NOMO-1 treated with DMSO at 0.1 percent for 48 hours (cell line): ENCODE measurements around the gene CUX1.
"Not testable (repeated sequence)": the region's sequence is repeated elsewhere in the genome, so short reads cannot be mapped to it uniquely, and the experiment has no call there.

ENCODE experiments used
- DNase-seq: peaks from one replicate; lab custom pipeline; 2025; ENCODE audit not compliant: unreplicated experiment; lab: John Stamatoyannopoulos, UW

CUX1 gene

GRCh38 chr7:101868191-101868950, 50.9 kb downstream of the CUX1 start:
- DNase-seq: no peak

DNA sequence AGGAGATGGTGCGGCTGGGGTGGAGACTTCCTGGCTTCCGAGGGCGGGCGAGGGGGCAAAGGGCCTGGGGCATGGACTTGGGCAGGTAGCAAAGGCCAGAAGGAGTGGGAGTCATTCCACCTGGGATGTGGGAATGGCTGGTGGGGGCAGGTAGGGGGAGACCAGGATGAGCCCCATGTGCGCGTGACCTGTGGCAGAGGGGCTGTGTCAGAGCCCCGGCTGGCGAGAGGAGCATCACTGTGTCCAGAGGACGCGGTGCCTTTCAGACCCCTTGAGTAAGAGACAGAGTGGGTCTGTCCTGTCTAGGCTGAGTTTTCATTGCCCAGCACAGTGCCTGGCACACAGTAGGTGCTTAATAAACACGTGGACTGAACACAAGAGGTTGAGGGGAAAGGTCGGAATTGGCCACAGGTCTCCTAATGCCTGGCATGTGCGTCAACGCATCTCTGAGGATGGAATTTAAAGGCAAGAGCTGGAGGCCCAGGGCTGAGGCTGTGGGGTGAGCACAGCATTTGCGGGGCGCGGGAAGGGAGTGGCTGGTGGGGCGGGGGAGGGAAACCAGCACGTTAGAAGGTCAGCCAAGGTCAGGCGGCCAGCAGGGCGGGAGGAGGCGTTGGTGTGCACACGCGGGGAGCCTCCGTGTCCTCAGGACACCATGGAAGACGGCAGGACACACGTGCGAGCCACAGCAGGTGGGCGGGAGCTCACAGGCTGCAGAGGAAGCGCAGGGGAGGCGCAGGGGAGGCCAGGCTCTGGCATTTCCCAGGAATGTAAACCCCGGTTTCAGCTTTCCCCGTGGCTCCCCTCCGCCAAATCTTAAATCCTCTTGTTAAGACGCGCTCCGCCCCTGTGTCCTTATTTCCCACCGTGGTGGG, 51.8 kb downstream of the CUX1 start:
- no peak for DNase-seq

DNA sequence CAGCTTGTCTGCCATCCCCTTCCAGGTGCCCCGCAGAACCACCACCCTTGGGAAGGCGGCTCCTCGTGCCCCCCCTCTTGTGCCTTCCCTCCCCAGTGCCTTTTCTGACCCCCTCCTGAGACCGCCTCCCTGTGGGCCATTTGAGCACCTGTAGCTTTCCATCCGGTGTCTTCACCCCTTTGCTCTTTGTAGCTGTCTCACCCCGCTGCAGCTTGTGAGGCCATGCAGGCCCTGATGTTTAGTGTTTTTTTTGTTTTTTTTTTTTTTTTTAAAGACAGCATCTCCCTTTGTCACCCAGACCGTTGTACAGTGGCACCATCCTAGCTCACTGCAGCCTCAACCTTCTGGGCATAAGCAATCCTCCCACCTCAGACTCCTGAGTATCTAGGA, 52.5 kb downstream of the CUX1 start:
- no peak for DNase-seq

DNA sequence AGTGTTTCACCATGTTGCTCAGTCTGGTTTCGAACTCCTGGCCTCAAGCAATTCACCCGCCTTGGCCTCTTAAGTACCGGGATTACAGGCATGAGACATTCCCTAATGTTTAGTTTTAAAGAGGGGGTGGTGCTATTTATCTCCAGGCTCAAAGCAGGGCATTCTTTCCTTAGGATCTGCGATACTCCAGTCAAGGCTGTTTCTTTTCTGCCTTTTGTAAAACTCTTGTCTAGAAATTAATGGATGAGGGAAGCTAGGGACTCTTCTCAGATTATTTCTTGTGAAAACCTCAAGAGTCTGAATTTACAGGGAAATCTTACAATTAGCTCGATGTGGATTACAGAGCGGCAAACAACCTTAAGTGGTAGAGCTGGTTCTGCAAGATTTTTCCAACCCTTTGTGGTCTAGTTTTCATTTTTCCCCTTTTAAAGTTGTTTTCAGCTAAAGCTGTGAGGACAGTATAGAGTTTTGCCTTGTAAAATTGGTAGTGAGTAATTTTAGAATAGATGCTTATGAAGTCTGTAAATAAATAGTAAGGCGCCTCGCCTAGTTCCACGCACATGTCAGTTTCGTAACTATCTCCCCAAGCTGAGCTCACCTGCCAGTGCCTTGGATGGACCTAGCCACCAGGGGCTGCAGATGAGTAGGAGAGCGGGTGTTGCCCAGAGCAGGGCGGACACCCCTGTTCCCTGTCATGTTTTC, 53.1 kb downstream of the CUX1 start:
- DNase-seq: no peak

DNA sequence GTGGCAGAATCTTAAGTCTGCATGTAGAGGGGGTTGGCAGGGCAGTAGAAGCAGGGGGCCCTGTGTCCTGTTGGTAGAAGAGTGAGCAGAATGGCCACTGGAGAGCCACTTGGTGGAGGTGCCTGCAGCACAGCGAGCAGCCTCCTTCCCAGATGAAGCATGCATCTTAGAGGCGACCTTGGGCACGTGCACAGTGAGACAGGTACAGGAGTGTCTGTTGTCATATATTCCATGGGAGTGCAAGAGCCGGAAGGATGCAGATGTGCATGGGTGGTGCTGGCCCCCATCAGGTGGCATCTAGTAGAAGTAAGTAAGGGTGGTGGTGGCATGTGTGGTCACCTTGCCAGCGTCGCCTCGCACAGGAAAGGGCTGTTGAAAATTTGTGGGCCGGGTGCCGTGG, 53.9 kb downstream of the CUX1 start:
- DNase-seq: no peak

DNA sequence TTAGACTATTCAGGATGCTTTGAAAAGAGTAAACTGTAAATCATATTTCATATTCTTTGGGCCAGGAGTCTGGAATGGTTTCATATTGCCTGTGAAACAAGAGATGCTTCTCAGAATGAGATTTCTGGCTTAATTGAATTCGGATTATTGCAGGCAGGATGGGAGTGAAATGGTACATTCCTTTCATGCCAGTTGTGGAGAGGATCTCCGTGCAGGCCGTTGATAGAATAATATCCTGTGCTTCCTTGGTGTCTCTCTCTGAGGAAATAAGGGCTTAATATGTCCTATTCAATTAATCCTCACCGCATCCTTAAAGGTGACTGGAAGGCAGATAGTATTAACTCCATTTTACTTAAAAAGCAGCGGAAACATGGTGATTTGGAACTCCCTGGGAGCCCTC, 56.6 kb downstream of the CUX1 start:
- no peak for DNase-seq

- no peak for DNase-seq
Measured at GRCh38 chr7:101875283-101875846, 57.9 kb downstream of the CUX1 start.

- no peak for DNase-seq
Measured at GRCh38 chr7:101877882-101878591, 60.6 kb downstream of the CUX1 start.

DNA sequence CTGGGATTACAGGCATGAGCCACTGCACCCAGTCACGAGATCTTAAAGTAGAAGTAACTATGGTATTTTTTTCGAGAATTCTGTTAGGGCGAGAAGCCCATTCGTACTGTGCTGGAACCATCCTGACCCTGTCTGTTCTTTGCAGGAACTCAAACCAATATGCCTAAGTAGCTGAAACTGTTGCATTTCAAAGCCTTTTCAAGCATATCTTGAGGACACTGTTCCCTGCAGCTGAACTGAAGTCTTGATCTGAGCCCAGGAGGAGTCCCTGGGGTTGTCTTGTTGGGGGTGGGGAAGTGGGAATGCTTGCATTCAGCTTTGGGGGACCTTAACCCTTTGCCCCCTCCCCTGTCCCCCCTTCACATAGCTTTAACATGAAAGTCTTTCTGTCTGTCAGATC, 61.5 kb downstream of the CUX1 start:
- no peak for DNase-seq

GRCh38 chr7:101879565-101879964, 62.1 kb downstream of the CUX1 start:
- no peak for DNase-seq

- no peak for DNase-seq
Measured at GRCh38 chr7:101880282-101881054, 63.0 kb downstream of the CUX1 start.

- no peak for DNase-seq
Measured at GRCh38 chr7:101882005-101882421, 64.6 kb downstream of the CUX1 start.

- peak; percentile 96 for DNase-seq
Measured at GRCh38 chr7:101882595-101883564, 65.5 kb downstream of the CUX1 start.

DNA sequence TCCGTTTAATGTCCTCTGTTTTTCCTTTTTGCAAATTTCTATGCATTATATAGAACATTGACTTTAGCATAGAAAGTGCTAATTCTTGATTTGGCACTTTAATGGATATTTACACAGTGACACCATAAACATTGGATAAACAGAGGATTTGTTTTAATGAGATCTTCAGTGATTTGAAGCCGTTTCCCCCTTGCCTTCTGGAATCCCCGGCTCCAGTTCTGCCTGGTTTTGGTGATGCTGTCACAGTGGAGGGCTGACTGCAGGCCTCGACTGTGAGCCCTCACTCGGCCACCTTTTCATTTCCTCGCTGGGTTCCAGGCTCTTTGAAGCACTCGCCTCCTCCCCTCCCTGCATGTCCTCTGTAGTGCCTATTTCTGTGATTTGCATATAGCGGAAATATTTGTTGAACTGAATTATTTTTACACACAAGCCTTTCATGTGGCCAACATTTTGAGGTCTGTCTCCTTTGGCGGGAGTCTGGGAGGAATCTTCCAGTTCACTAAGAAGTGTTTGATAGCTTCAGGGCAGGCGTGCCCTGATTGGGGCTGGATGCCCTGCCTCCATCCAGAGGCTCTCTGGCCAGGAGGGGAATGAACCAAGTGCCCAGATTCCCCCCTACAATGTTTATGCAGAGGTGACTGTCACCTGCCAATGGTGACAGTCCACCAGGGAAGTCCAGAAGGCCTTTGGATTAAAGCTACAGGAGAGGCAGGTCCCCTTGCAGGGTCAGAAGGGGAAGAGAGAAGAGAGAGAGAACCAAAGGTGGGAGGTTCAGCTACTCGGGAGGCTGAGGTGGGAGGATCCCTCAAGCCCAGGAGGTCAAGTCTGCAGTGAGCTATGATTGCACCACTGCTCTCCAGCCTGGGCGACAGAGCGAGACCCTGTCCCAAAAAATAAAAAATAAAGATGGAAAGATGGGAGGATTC, 67.5 kb downstream of the CUX1 start:
- DNase-seq: no peak

DNA sequence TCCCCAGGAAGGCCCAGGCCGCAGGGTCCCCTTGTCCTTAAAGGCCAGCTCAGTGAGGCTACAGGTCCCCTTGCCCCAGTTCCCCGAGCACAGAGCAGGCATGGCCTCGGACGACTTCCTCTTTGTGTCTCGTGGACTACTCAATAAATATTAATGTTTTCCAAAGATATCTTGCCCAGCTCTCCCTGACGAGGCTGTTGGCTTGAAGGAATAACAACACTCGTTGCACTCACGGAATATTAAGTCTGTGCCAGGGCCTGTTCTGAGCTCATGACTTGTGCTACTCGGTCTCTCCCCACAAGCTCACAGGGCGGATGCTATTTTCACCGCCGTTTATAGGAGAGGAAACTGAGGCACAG, 68.2 kb downstream of the CUX1 start:
- DNase-seq: no peak

DNA sequence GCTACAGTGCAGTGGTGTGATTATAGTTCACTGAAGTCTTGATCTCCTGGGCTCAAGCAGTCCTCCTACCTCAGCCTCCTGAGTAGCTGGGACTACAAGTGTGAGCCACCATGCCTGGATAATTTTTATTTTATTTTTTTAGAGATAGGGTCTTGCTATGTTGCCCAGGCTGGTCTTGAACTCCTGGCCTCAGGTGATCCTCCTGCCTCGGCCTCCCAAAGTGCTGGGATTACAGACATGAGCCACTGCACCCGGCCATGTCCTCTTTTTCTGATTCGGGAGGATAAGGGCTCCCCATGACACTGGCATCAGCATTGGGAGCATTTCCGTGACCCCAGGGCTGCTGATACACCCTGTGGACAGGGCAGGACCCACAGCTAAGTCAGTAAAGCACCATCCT, 69.9 kb downstream of the CUX1 start:
- not testable (repeated sequence) for DNase-seq

GRCh38 chr7:101888564-101888963, 71.1 kb downstream of the CUX1 start:
- DNase-seq: not testable (repeated sequence)
